ENCODE data around the gene SLC8A3.

- no peak for TF ChIP-seq POLR2A (IDR thresholded peaks at IDR 0.05; ENCODE audit: low read depth, low read length)
- TF ChIP-seq CTCF (IDR thresholded peaks at IDR 0.05; ENCODE audit: extremely low read depth in 1 of 2, insufficient read depth in 1 of 2, low read depth in 1 of 2, low read length in 2 of 2): no peak
- no peak for TF ChIP-seq MAX (IDR thresholded peaks at IDR 0.05; ENCODE audit: insufficient read depth, insufficient read length)
- no peak for TF ChIP-seq MYC (IDR thresholded peaks at IDR 0.05; ENCODE audit: low read depth, low read length)
- no peak for TF ChIP-seq EZH2 (IDR thresholded peaks at IDR 0.05; ENCODE audit: borderline replicate concordance, low read depth, low read length, severe bottlenecking)
- TF ChIP-seq JUN (IDR thresholded peaks at IDR 0.05; ENCODE audit: borderline replicate concordance, insufficient read depth, insufficient read length, low read depth): no peak
- TF ChIP-seq FOS (IDR thresholded peaks at IDR 0.05; ENCODE audit: borderline replicate concordance, insufficient read depth, low read length): no peak
Observed at GRCh38 chr14:70152704-70153103, 36.0 kb downstream of the SLC8A3 start.

Measured in endothelial cell of umbilical vein (primary cell).